Central memory CD4-positive, alpha-beta T cell (primary cell): Measurements from ENCODE around the gene GLB1L2.

Experiments
- DNase-seq: peaks from one replicate; pipeline ENCODE4 v3.0.0; 2022

The GLB1L2 gene

DNA sequence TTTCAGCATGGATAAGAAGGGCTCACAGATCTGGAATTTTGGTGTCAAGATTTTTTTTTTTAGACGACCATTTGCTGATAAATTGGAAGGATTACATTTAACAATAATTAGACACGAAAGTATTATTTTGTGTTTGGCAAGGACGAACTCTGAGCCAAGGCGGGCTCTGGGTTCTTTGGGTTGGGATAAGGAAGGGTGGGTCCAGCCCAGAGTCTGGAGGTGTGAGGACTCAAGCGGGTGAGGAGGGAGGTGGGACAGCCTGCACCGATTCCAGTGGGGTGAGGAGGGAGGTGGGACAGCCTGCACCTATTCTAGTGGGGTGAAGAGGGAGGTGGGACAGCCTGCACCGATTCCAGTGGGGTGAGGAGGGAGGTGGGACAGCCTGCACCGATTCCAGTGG lies 76.1 kb downstream of the GLB1L2 start:
- no peak for DNase-seq

DNA sequence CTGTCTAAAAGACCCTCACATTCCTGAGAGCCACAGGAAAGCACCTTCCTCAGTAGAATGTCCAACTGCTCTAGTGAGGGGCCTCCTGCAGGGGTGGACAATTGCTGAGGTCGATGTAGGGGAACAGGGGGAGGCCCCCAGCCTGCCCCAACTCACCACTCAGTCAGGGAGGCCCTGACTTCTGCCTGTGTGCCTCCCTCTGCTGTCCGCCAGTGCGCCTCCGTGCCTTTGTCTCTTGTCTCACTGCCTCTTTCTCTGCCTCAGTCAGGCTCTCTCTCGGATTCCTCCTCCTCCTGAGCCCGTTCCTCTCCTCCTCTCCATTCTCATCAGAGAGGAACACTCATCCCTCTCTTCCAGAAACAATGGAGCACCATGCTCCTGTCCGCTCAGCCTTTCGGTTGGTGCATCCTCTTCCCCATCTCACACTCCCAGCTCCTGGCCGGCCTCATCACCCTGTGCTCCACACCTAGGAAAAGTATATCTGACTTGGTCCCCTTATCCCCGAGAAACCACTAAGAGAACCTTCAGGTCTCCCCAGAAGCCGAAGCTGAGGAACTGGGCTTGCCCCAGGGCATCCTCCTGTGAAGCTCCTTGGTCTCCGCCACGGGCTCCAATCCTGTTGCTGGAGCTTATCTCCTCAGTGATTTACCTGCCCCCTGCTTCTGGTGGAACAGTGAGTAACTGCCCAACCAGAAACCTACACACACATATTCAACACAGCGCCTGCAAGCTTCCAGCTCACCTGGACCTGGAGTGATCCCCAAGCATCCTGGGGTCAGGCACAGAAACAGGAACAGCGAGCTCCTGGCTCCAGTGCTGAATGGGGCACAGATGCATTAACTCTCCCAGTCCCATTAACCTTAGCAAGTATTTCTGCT lies 78.0 kb downstream of the GLB1L2 start:
- no peak for DNase-seq

DNA sequence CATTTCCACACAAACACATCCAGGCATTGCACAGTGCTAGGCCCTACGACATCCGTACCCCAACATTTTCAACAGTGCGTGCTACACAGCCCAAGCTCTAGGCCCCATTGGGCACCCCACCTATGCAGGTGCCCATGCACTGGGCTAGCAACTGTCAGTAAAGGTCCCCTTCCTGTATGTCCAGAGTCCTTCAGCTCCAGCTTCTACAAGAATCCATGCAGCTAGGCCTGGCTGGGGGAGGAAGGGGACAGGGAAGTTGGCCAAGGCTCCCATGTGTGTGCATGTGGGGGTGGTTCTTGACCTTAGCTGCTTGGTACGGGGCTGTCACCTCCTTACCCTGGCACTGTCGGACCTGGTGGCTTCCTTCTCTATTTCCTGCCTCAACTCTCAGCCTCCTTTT lies 79.0 kb downstream of the GLB1L2 start:
- no peak for DNase-seq

DNA sequence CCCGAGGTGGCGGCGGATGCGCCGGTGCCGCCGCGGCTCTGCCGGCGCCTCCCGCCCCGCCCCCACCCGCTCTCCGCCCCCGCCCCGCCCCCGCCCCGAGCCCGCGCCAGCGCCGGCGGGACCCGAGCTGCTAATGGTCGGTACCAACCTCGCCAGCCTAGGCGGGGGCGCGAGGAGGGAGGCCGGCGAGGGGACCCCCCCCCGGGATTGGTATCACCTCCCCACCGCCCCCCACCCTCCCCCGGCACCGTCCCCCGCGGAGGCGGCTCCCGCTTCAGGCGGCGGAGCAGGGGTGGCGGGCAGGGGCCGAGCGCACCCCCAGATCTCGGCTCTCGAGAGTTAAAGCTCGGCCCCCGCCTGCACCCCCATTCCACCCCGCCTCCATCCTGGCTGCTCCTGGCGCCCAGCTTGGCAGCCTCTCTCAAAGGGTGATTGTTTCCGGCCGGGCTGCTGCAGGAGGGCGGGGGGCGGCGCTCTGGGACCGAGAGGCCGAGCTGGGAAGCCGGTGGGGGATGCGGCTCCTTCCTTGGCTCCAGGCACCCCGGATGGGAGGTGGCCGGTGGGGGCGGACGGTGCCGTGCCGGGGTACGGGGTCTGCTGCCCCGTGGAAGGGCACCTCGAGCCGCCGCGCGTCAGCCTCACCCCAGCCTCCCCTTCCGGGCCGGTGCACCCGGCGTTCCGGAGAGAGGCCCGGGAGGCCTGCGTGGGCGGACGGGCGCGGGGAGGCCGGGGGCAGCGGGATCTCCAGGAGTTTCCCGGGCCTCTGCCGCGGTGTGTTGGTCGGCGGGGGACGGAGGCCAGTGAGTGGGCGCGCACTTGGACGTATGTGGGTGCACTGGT lies 80.6 kb downstream of the GLB1L2 start, which contains the start of gene B3GAT1:
Gene B3GAT1, minus strand, starts transcription at position 40 of the 840 bp plus-strand sequence. CDS start 24,583 bp downstream, outside the sequence.
- DNase-seq: no peak

DNA sequence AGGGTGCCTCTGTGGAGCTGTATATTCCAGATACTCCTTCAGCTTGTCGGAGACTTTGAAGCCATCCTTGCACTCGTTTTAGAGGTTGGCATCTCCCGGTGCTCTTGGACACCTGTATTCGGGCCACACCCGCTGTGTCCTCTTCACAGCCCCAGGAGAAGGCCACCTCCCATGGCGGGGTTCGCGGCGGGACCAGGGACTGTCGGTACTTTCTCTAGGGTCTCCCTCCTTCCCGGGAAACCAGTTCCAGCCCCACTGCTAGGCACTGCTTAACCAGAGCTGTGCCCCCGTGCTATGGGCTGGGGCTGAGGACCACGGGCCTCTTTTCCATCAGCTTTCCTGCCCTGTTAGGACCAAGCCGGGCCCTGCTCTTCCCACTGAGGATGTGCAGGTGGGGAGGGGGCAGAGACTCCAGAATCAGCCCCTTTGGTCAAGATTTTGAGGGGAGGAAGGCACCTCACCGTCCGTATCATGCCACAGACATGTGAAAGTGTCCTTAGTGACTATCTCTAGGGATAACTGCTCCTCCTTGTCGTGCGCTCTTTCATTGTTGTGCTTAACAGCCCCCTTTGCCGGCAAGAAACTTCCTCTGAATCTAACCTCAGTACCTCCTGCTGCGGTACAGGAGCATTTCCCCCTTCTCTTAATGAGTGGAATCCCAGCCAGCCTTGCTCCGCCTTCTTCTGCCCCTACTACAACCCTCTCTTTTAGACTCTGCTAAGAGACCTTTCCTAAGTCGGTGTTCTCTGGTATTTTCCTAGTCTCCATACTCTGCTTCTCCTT lies 81.4 kb downstream of the GLB1L2 start:
- DNase-seq: no peak

DNA sequence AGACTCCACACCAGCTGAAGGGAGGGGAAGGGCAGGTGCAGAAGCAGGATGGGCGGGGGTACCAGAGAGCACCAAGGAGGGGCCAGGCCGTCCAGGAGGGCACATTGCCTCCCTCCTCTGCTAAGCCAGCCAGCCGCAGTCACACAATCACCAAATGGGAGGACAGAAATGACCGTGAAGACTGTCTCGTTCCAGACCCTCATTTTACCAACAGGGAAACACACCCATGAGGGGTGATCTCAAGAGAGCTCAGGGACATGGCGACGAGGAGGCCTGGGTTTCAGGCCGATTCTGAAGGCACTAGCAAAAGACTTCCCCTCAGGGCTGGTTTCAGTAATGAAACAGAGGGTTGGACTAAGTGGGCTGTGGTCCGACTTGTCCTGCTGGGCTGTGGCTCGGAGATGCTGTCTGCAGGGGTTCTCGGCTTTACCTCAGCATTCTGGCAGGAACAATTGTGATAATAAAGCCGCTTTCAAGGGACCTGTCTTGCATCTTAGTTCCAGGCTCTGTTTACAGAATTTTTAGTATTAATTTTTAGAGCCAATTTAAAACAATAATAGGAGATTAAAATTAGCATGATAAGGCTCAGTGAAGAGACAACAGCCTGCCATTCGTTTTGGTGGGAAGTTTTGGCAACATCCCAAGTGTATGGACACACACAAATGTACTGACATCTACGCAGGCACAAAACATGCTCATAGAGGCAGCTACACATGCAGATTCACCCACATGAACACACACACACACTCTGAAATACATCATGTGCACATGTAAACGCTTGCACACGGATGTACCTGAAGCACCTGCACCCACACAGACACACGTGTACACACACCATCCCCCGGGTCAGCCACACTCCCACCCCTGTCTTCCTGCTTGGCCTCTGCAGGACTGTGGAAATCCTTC lies 82.3 kb downstream of the GLB1L2 start:
- no peak for DNase-seq

DNA sequence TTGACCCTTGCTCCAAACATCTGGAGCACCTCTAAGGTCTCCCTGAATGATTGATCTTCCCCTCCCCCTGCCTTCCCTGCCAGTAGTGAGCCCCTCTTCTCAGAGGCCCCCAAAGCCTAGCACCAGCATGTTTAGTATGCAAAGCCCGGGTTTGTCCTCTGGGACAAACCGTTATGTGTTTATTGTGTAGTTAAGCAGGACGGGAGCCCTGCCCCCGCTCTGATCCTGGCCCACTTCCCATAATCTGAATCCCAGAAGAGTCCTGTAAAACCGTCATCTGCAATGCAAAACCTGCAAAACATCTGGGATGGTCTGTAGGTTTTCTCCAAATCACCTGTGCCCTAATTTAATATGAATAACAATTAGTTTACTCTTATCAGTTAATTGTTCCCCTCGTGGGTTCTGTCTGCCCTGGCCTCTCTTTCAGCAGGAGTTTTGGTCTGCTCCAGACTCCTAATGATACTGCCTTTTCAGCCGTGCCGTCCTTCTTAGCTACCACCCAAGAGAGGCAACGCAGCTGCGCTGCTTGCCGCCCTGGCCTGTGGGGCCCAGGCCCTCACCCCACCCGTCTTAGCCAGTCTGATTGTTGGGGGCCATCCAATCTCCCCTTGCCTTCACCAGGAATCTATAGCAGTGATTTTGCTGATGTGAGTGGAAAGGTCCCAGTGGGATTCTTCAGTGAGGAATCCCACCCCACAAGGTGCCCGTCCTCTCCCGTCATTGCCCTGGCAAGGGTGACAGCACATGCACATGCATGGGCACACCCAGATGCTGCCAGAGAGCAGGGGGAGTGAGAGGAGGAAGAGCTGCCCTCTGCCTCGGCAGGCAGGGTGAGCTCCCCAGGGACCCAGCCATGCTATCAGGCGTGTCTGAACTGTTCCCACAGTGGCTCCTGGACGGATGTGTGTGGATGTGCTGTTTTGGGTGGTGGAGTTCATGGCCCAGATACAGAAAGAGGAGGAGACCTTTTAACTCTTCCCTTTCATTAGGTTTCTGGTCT lies 83.3 kb downstream of the GLB1L2 start:
- no peak for DNase-seq

DNA sequence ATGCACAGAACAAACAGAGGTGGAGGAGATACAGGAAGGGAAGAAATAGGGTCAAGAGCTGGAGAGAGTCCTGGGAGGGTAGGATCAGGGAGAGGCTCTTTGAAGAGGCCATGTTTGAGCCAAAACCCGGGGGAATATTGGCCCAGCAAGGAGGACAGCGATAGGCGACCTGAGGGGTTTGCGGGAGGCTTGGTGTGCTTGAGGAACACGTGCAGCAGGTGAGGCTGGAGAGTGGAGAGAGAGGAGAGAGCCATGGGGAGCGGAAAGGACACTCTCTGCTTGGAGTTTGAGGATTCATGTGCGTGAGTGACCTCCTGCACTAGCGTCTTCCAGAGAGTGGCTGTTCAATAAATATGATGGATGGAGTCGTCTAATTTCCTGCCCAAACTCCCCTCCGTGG lies 84.9 kb downstream of the GLB1L2 start:
- DNase-seq: no peak

DNA sequence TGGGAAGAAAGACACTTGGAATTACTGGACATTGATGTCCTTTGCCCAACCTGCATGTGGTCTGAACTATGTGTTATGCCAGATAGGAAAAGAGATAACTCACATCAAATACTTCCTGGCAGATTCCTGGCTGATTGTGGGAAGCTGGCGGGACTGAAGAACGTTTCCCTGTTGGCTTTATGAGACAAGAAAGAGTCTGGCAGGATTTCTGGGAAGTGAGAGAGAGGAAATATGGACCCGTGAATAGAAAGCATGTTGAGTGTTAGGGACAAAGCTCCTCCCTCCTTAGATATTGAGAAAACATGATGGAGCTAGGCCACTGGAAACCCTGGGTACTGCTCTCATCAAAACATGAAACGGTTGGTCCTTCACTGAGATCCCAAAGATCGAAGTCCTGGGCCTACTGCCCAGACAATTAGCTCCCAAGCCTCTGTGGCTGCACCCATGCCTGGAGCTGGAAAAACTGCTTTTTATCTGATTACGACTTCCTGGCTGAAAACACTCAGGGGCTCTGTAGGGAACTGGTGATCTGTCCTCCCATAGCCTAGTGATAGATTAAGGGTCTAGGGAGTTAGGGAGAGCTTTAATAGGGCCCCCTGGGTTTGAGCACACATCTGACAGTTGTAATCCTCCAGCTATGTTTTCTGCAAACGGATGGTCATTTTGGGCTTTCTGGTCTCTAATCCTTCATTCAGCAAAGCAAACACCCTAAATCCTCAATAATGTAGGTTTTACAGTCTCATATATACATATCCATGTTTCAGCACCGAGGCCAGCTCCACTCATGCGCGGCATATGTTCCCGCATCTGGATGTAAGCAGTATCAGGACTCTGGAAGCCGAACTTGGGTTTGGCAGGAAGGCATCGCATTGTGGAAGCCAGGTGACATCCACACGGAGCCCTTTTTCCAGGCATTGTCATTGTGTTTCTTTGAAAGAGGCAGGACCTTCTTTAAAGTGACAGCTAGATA lies 86.4 kb downstream of the GLB1L2 start:
- no peak for DNase-seq

DNA sequence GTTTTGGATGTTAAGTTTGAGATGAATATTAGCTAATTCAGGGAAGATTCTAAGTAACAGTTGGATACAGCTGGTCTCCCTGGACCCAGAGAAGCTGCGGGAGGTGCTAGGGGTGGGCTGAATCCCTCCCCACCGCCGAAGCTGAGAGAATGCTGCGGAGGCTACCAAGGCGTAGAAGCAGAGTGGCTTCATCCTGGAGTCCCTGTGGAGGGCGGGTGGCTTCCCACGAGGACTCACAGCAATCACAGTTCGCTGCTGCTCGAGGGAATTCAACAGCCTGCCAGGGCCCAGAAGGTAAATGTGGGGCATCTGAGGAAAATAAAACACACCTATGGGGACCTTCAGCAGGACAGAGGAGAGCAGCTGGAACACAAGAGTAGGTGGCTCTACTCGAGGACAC lies 91.3 kb downstream of the GLB1L2 start:
- DNase-seq: no peak

DNA sequence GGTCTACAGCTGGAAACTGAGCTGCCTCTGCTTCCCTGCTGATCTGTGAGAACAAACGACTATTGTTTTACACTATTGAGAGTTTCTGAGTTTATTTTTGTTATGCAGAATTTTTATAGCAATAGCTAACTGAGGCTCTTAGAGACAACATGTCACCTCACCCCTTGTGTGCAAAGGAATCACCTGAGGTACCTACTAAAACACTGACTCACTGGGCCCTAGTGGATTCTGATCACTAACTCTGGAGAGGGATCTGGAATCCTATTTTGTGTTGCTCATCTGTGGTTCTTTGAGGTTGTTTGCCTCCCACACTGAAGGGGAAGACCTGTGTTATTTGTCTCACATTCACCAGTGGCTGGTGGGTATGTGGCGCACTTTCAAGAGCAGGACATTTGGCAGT lies 93.6 kb downstream of the GLB1L2 start:
- no peak for DNase-seq
